Osteocyte (in vitro differentiated cells): Measurements from ENCODE around the gene MRNIP. TPM values are rescaled to one million over a fixed set of nuclear protein-coding genes. Genes with fewer than 3 reads are reported as not detected.

ENCODE experiments used
- DNase-seq: peaks from one replicate; pipeline ENCODE4 v3.0.0; 2021; ENCODE audit warnings: mixed read lengths; ENCODE audit not compliant: unreplicated experiment; ENCODE audit errors: extremely low spot score
- H3K27ac Mint-ChIP-seq: one replicate; pipeline ENCODE4 v1.8.0; 2021; ENCODE audit warnings: mild to moderate bottlenecking, mixed read lengths; ENCODE audit not compliant: unreplicated experiment
- H3K27me3 Mint-ChIP-seq: one replicate; pipeline ENCODE4 v1.8.0; 2021; ENCODE audit warnings: mixed read lengths; ENCODE audit not compliant: unreplicated experiment
- H3K36me3 Mint-ChIP-seq: one replicate; pipeline ENCODE4 v1.8.0; 2021; ENCODE audit warnings: mixed read lengths; ENCODE audit not compliant: unreplicated experiment
- H3K4me1 Mint-ChIP-seq: one replicate; pipeline ENCODE4 v1.8.0; 2021; ENCODE audit warnings: mixed read lengths; ENCODE audit not compliant: unreplicated experiment
- H3K4me3 Mint-ChIP-seq: one replicate; pipeline ENCODE4 v1.8.0; 2021; ENCODE audit warnings: mild to moderate bottlenecking, moderate library complexity, mixed read lengths; ENCODE audit not compliant: unreplicated experiment
- H3K9me3 Mint-ChIP-seq: one replicate; pipeline ENCODE4 v1.8.0; 2021; ENCODE audit warnings: mixed read lengths; ENCODE audit not compliant: unreplicated experiment
- CTCF ChIP-seq: fragments of 200-600 bp; sonication (generic); IDR thresholded peaks from 2 replicates; pipeline ENCODE4 v1.5.0; 2021; ENCODE audit warnings: antibody characterized with exemption, mild to moderate bottlenecking, moderate library complexity
- total RNA-seq: library from RNA; stranded (reverse); gene quantifications from 2 replicates; pipeline ENCODE4 v1.2.1, GENCODE V29; 2021

Gene MRNIP
- total RNA-seq, 1 donor from 2014 or later: 25.8 TPM

GRCh38 chr5:179823937-179824744 lies 34.5 kb downstream of the MRNIP start:
- no peak for DNase-seq
- Mint-ChIP-seq H3K4me3 (peak overlapping the region; percentile 14), H3K27me3 (no peaks in the 10 kb centered on the region), H3K27ac (no peak overlapping the region), H3K9me3 (no peaks in the 10 kb centered on the region), H3K36me3 (peaks cover 54% of the 10 kb centered on the region), H3K4me1 (peaks cover 46% of the 10 kb centered on the region)
- TF ChIP-seq CTCF: no peak

GRCh38 chr5:179822444-179822990 lies 36.1 kb downstream of the MRNIP start:
- peak overlapping the region; percentile 93 for H3K4me3 Mint-ChIP-seq
- H3K4me1 Mint-ChIP-seq: peaks cover 57% of the 10 kb centered on the region
- H3K27me3 Mint-ChIP-seq: no peaks in the 10 kb centered on the region
- peak overlapping the region; percentile 18 for H3K27ac Mint-ChIP-seq
- TF ChIP-seq CTCF: no peak
- H3K36me3 Mint-ChIP-seq: peaks cover 38% of the 10 kb centered on the region
- H3K9me3 Mint-ChIP-seq: no peaks in the 10 kb centered on the region
- DNase-seq: no peak

GRCh38 chr5:179822059-179822432 lies 36.6 kb downstream of the MRNIP start:
- no peaks in the 10 kb centered on the region for H3K9me3 Mint-ChIP-seq
- H3K27me3 Mint-ChIP-seq: no peaks in the 10 kb centered on the region
- DNase-seq: no peak
- peak overlapping the region; percentile 97 for H3K27ac Mint-ChIP-seq
- TF ChIP-seq CTCF: no peak
- H3K36me3 Mint-ChIP-seq: peaks cover 35% of the 10 kb centered on the region
- H3K4me3 Mint-ChIP-seq: peak overlapping the region; percentile 93
- peaks cover 60% of the 10 kb centered on the region for H3K4me1 Mint-ChIP-seq

GRCh38 chr5:179821298-179822058 lies 37.1 kb downstream of the MRNIP start:
- Mint-ChIP-seq H3K4me1 (peaks cover 57% of the 10 kb centered on the region), H3K9me3 (no peaks in the 10 kb centered on the region), H3K4me3 (peak overlapping the region; percentile 93), H3K27ac (peak overlapping the region; percentile 97), H3K36me3 (peaks cover 30% of the 10 kb centered on the region), H3K27me3 (no peaks in the 10 kb centered on the region)
- TF ChIP-seq CTCF: no peak
- peak; percentile 95 for DNase-seq
